ENCODE data around the gene GBP3. TPM values are rescaled to one million over a fixed set of nuclear protein-coding genes. Genes with fewer than 3 reads are reported as not detected.

GBP3 gene
- polyA plus RNA-seq, 1 experiment, result 81.0 TPM

- no peaks in the 10 kb centered on the region for H3K27me3 ChIP-seq (ENCODE audit: control insufficient read depth, insufficient read depth, low read length)
- TF ChIP-seq CTCF (IDR thresholded peaks at IDR 0.05; ENCODE audit: insufficient read depth, low read depth, low read length), result peak; percentile 33
- H3K4me3 ChIP-seq (ENCODE audit: low read depth, low read length), result no peak overlapping the region
- CTCF ChIA-PET, result interaction anchor here (0.7 to 3.4 kb wide), 20 partner anchors 9 to 459 kb away, joined by 3 to 26 read pairs (median 4); partner anchors contain the start of gene GBP6
- DNase-seq (ENCODE audit: low read depth), result no peak
- H3K36me3 ChIP-seq (ENCODE audit: control insufficient read depth, insufficient read depth, low read length), result no peaks in the 10 kb centered on the region
- POLR2A ChIA-PET, result no interaction called here
Measured at GRCh38 chr1:88998716-88999115, 23.9 kb downstream of the GBP3 start.

DNA sequence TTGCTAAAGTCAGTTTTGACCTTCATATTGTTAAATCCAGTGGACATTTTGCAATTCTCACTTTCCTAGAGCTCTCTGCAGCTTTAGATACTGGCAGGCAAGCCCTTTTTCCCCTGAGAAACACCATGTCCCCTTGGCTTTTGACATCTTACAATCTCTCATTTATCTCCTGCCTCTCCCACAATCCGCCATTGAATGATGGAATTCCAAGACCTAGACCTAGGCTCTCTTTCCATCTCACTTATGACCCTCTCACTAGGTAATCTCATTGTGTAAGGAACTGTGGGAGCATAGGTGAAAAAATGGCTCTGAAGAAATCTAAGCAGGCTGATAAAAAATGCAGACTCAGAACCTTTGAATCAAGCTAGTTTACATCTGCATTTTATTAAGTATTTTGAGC, 32.2 kb downstream of the GBP3 start:
- no peak for TF ChIP-seq CTCF (IDR thresholded peaks at IDR 0.05; ENCODE audit: insufficient read depth, low read depth, low read length)
- ChIA-PET CTCF (interaction anchor here (0.6 to 3.1 kb wide), 3 partner anchors 9 to 142 kb away, joined by 3 to 9 read pairs (median 6); no protein-coding TSS in a partner anchor), POLR2A (no interaction called here)
- DNase-seq (ENCODE audit: low read depth), result no peak
- H3K4me3 ChIP-seq (ENCODE audit: low read depth, low read length), result no peak overlapping the region
- no peaks in the 10 kb centered on the region; the same call in 1 of the 2 replicates for H3K36me3 ChIP-seq (ENCODE audit: control insufficient read depth, insufficient read depth, low read length)
- H3K27me3 ChIP-seq (ENCODE audit: control insufficient read depth, insufficient read depth, low read length), result no peaks in the 10 kb centered on the region

- H3K4me3 ChIP-seq (ENCODE audit: low read depth, low read length), result no peak overlapping the region
- DNase-seq (ENCODE audit: low read depth), result no peak
- no peak for TF ChIP-seq CTCF (IDR thresholded peaks at IDR 0.05; ENCODE audit: insufficient read depth, low read depth, low read length)
- POLR2A ChIA-PET, result no interaction called here
- H3K27me3 ChIP-seq (ENCODE audit: control insufficient read depth, insufficient read depth, low read length), result no peaks in the 10 kb centered on the region
- CTCF ChIA-PET, result interaction anchor here (1.0 to 3.3 kb wide), 3 partner anchors 11 to 379 kb away, joined by 3 to 35 read pairs (median 3); partner anchors contain the start of gene GBP6
- H3K36me3 ChIP-seq (ENCODE audit: control insufficient read depth, insufficient read depth, low read length), result no peaks in the 10 kb centered on the region; the same call in 1 of the 2 replicates
Measured at GRCh38 chr1:88985692-88986091, 37.0 kb downstream of the GBP3 start.

DNA sequence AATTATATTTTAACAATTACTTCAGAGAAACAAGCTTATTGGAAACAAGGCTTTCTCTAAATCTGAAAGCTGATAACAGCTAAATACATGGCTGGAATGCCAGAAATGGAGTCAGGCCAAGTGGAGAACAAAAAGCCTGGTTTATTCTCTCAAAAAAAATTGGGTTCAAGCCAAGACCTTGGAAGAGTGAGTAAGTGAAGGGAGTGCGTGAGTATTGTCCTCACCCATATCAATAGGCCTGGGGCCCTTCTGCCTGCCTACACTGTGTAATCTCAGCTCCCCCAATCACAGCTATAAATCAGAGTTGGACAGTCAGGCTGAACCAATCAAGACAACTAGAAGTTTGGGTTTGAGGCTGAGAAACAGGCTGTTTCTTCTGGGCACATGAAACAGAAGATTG, 37.6 kb downstream of the GBP3 start:
- POLR2A ChIA-PET, result interaction anchor here (1.2 kb wide), 1 partner anchor 326 kb away, joined by 3 read pairs; no protein-coding TSS in a partner anchor
- Histone ChIP-seq H3K27me3 (ENCODE audit: control insufficient read depth, insufficient read depth, low read length) (no peaks in the 10 kb centered on the region), H3K4me3 (ENCODE audit: low read depth, low read length) (no peak overlapping the region), H3K36me3 (ENCODE audit: control insufficient read depth, insufficient read depth, low read length) (no peaks in the 10 kb centered on the region; the same call in 1 of the 2 replicates)
- CTCF ChIA-PET, result interaction anchor here (1.0 to 3.3 kb wide), 8 partner anchors 10 to 472 kb away, joined by 3 to 35 read pairs (median 6); partner anchors contain the start of gene GBP6
- no peak for DNase-seq (ENCODE audit: low read depth)
- no peak for TF ChIP-seq CTCF (IDR thresholded peaks at IDR 0.05; ENCODE audit: insufficient read depth, low read depth, low read length)

DNA sequence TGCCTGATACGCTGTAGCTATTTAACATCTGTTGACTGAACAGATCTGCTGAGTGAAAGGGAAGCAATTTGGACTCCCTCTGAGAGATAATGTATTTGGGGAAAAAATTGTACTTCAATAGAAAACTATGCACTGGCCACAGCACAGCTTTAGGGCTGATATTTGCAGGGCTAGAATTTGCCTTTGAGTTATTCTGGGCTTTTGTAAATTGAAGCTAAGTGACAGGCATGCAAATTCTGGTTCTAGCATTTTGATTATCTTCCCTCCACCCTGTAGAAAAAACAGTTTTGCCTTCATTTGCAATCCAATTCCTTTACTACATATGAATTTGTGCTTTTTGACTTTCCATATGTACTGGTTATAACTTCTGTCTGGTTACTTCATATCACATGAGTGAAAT, 38.1 kb downstream of the GBP3 start:
- no peaks in the 10 kb centered on the region; the same call in 1 of the 2 replicates for H3K36me3 ChIP-seq (ENCODE audit: control insufficient read depth, insufficient read depth, low read length)
- H3K4me3 ChIP-seq (ENCODE audit: low read depth, low read length), result no peak overlapping the region
- ChIA-PET CTCF (interaction anchor here (0.7 to 3.3 kb wide), 11 partner anchors 10 to 472 kb away, joined by 3 to 35 read pairs (median 5); partner anchors contain the start of gene GBP6), POLR2A (interaction anchor here (1.2 kb wide), 1 partner anchor 326 kb away, joined by 3 read pairs; no protein-coding TSS in a partner anchor)
- no peak for DNase-seq (ENCODE audit: low read depth)
- no peak for TF ChIP-seq CTCF (IDR thresholded peaks at IDR 0.05; ENCODE audit: insufficient read depth, low read depth, low read length)
- H3K27me3 ChIP-seq (ENCODE audit: control insufficient read depth, insufficient read depth, low read length), result no peaks in the 10 kb centered on the region
